Measurements from ENCODE around the gene SCYGR6.

SCYGR6 gene

GRCh38 chr2:227710986-227711385 lies 13.6 kb downstream of the SCYGR6 start:
- no peak for DNase-seq

- DNase-seq = no peak
Observed at GRCh38 chr2:227707390-227707789, 17.2 kb downstream of the SCYGR6 start.

GRCh38 chr2:227706859-227707258 lies 17.7 kb downstream of the SCYGR6 start:
- DNase-seq = no peak

GRCh38 chr2:227703961-227704360 lies 20.6 kb downstream of the SCYGR6 start:
- peak; percentile 61 for DNase-seq

- DNase-seq = peak; percentile 85
Observed at GRCh38 chr2:227703280-227703732, 21.3 kb downstream of the SCYGR6 start.

- no peak for DNase-seq
Observed at GRCh38 chr2:227701556-227701955, 23.0 kb downstream of the SCYGR6 start.

- DNase-seq = no peak
Observed at GRCh38 chr2:227696990-227697679, 27.4 kb downstream of the SCYGR6 start.

- DNase-seq = no peak
Observed at GRCh38 chr2:227687189-227687588, 37.4 kb downstream of the SCYGR6 start.

- no peak for DNase-seq
Observed at GRCh38 chr2:227684258-227684657, 40.3 kb downstream of the SCYGR6 start.

- DNase-seq = no peak
Observed at GRCh38 chr2:227677928-227678327, 46.6 kb downstream of the SCYGR6 start.

GRCh38 chr2:227674485-227674884 lies 50.1 kb downstream of the SCYGR6 start:
- DNase-seq = no peak
